ENCODE results near the gene VAPA. TPM values are rescaled to one million over a fixed set of nuclear protein-coding genes. Genes with fewer than 3 reads are reported as not detected.

The VAPA gene
- total and polyA plus RNA-seq, 2 donors (not counting 1 experiment from before 2014, with no cell fraction given): 47.7 to 109 TPM

GRCh38 chr18:9998330-9998729 is 84.5 kb downstream of the VAPA start:
- DNase-seq (no peak), ATAC-seq (ENCODE audit: low read depth) (no peak)
- WGBS (ENCODE audit: insufficient coverage): no CpG with 5 or more reads among the region's 2 CpGs
- POLR2A ChIA-PET: no interaction called here
- no peaks in the 10 kb centered on the region for H3K4me1 Mint-ChIP-seq
- Histone ChIP-seq H3K27ac (ENCODE audit: low read length in 2 of 2) (no peak overlapping the region), H2AFZ (ENCODE audit: insufficient read depth, low read depth, low read length, poor library complexity, severe bottlenecking) (no peak overlapping the region), H3K36me3 (replicated peaks in 1 of 2; ENCODE audit: control extremely low read depth in 1 of 2, control insufficient read depth in 1 of 2, extremely low read depth in 1 of 2, insufficient read depth in 2 of 2, low read length in 1 of 2) (no peaks in the 10 kb centered on the region), H3K27me3 (replicated peaks in 1 of 4; ENCODE audit: control extremely low read depth in 1 of 4, control insufficient read depth in 3 of 4, insufficient read depth in 4 of 4, low read length in 3 of 4) (no peaks in the 10 kb centered on the region), H4K20me1 (ENCODE audit: control insufficient read depth, insufficient read depth, low read length, poor library complexity, severe bottlenecking) (no peaks in the 10 kb centered on the region), H3K4me2 (replicated peaks; ENCODE audit: low read depth, low read length, poor library complexity, severe bottlenecking) (no peak overlapping the region), H3K9me3 (ENCODE audit: control extremely low read depth in 1 of 3, control insufficient read depth in 2 of 3, insufficient read depth in 1 of 3, low read length in 2 of 3) (peaks cover 1 to 23% (median 11%) of the 10 kb centered on the region in 3 donors), H3K9ac (ENCODE audit: low read length) (no peak overlapping the region), H3K79me2 (ENCODE audit: control insufficient read depth, insufficient read depth, low read length) (no peaks in the 10 kb centered on the region), H3K4me1 (ENCODE audit: control insufficient read depth in 2 of 2, insufficient read depth in 2 of 2, low read length in 2 of 2) (no peaks in the 10 kb centered on the region), H3K4me3 (ENCODE audit: control extremely low read depth in 1 of 5, extremely low read depth in 1 of 5, insufficient read depth in 1 of 5, low read depth in 2 of 5, low read length in 4 of 5) (no peak overlapping the region)
- H3K27ac Mint-ChIP-seq: no peak overlapping the region
- peaks cover 6% of the 10 kb centered on the region for H3K27me3 Mint-ChIP-seq
- H3K4me3 Mint-ChIP-seq: no peak overlapping the region
- TF ChIP-seq, protein P1, sequence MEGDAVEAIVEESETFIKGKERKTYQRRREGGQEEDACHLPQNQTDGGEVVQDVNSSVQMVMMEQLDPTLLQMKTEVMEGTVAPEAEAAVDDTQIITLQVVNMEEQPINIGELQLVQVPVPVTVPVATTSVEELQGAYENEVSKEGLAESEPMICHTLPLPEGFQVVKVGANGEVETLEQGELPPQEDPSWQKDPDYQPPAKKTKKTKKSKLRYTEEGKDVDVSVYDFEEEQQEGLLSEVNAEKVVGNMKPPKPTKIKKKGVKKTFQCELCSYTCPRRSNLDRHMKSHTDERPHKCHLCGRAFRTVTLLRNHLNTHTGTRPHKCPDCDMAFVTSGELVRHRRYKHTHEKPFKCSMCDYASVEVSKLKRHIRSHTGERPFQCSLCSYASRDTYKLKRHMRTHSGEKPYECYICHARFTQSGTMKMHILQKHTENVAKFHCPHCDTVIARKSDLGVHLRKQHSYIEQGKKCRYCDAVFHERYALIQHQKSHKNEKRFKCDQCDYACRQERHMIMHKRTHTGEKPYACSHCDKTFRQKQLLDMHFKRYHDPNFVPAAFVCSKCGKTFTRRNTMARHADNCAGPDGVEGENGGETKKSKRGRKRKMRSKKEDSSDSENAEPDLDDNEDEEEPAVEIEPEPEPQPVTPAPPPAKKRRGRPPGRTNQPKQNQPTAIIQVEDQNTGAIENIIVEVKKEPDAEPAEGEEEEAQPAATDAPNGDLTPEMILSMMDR (IDR thresholded peaks at IDR 0.05): no peak
- no peak for TF ChIP-seq EZH2 (IDR thresholded peaks at IDR 0.05; ENCODE audit: borderline replicate concordance, insufficient read depth, low read depth, low read length, poor library complexity, severe bottlenecking)
- CTCF ChIA-PET: no interaction called here
- intact Hi-C loops (cut with micrococcal nuclease): no loop called here
- peaks cover 25% of the 10 kb centered on the region for H3K9me3 Mint-ChIP-seq (ENCODE audit: insufficient read depth)

DNA sequence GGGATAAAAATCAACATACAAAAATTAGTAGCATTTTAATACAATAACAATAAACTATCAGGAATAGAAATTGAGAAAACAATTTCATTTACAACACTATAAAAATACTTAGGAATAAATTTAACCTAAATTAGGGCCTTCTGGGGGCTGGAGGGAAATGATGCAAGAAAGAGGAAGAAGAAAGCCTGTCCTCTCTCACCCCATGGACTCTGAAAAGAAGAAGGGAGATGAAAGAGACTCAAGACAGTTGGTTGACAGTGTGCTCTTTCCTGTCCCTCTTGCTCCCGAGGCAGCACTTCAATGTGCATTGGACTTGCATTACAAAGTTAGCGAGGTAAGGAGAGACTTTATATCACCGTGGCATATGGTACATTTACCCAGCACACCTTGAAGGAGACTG is 88.5 kb downstream of the VAPA start:
- no peaks in the 10 kb centered on the region for H3K27me3 Mint-ChIP-seq
- peaks cover 3 to 4% of the 10 kb centered on the region in 2 donors for H3K4me1 ChIP-seq (ENCODE audit: control insufficient read depth in 2 of 2, insufficient read depth in 2 of 2, low read length in 2 of 2)
- H3K4me2 ChIP-seq (replicated peaks; ENCODE audit: low read depth, low read length, poor library complexity, severe bottlenecking): no peak overlapping the region
- H4K20me1 ChIP-seq (ENCODE audit: control insufficient read depth, insufficient read depth, low read length, poor library complexity, severe bottlenecking): no peaks in the 10 kb centered on the region
- peaks cover 1 to 23% (median 9%) of the 10 kb centered on the region in 3 donors for H3K9me3 ChIP-seq (ENCODE audit: control extremely low read depth in 1 of 3, control insufficient read depth in 2 of 3, insufficient read depth in 1 of 3, low read length in 2 of 3)
- no peak overlapping the region for H3K4me3 Mint-ChIP-seq
- WGBS (ENCODE audit: insufficient coverage): 65% methylated on average over 2 of the region's 3 CpGs
- no peak for TF ChIP-seq EZH2 (IDR thresholded peaks at IDR 0.05; ENCODE audit: borderline replicate concordance, insufficient read depth, low read depth, low read length, poor library complexity, severe bottlenecking)
- TF ChIP-seq, protein P1 (IDR thresholded peaks at IDR 0.05): no peak
- H2AFZ ChIP-seq (ENCODE audit: insufficient read depth, low read depth, low read length, poor library complexity, severe bottlenecking): no peak overlapping the region
- peaks cover 19% of the 10 kb centered on the region for H3K9me3 Mint-ChIP-seq (ENCODE audit: insufficient read depth)
- DNase-seq (no peak), ATAC-seq (ENCODE audit: low read depth) (no peak)
- ChIA-PET POLR2A (no interaction called here), CTCF (no interaction called here)
- no peak overlapping the region for H3K9ac ChIP-seq (ENCODE audit: low read length)
- no peaks in the 10 kb centered on the region for H3K36me3 ChIP-seq (replicated peaks in 1 of 2; ENCODE audit: control extremely low read depth in 1 of 2, control insufficient read depth in 1 of 2, extremely low read depth in 1 of 2, insufficient read depth in 2 of 2, low read length in 1 of 2)
- no peak overlapping the region for H3K27ac Mint-ChIP-seq
- H3K4me1 Mint-ChIP-seq: peaks cover 3% of the 10 kb centered on the region
- intact Hi-C loops (cut with micrococcal nuclease): no loop called here
- H3K27ac ChIP-seq (ENCODE audit: low read length in 2 of 2): no peak overlapping the region
- H3K4me3 ChIP-seq (ENCODE audit: control extremely low read depth in 1 of 5, extremely low read depth in 1 of 5, insufficient read depth in 1 of 5, low read depth in 2 of 5, low read length in 4 of 5): no peak overlapping the region
- no peaks in the 10 kb centered on the region for H3K27me3 ChIP-seq (replicated peaks in 1 of 4; ENCODE audit: control extremely low read depth in 1 of 4, control insufficient read depth in 3 of 4, insufficient read depth in 4 of 4, low read length in 3 of 4)
- no peaks in the 10 kb centered on the region for H3K79me2 ChIP-seq (ENCODE audit: control insufficient read depth, insufficient read depth, low read length)

All from B cell (primary cell).